Measurements from ENCODE around the gene R3HDM2.
"Not testable (repeated sequence)": the region's sequence is repeated elsewhere in the genome, so short reads cannot be mapped to it uniquely, and the experiment has no call there.

Gene R3HDM2

GRCh38 chr12:57435293-57435692 lies 4.5 kb upstream of the R3HDM2 start:
- Mint-ChIP-seq H3K36me3 (ENCODE audit: low read depth) (peaks cover 2% of the 10 kb centered on the region), H3K27me3 (no peaks in the 10 kb centered on the region), H3K4me3 (no peak overlapping the region), H3K4me1 (ENCODE audit: low read depth) (peaks cover 14% of the 10 kb centered on the region), H3K9me3 (no peaks in the 10 kb centered on the region), H3K27ac (peak overlapping the region; percentile 60)
- intact Hi-C loops (cut with micrococcal nuclease): no loop called here

GRCh38 chr12:57434517-57435223 lies 3.8 kb upstream of the R3HDM2 start, which contains the start of gene INHBC:
Gene INHBC, plus strand, starts transcription at chr12:57434784. Its CDS starts 103 bp downstream, at chr12:57434887.
- H3K9me3 Mint-ChIP-seq: no peaks in the 10 kb centered on the region
- intact Hi-C loops (cut with micrococcal nuclease): no loop called here
- H3K27ac Mint-ChIP-seq: peak within 1 kb of the TSS; percentile 60
- H3K4me3 Mint-ChIP-seq: no peak within 1 kb of the TSS
- peaks cover 7% of the 10 kb centered on the region for H3K36me3 Mint-ChIP-seq (ENCODE audit: low read depth)
- H3K4me1 Mint-ChIP-seq (ENCODE audit: low read depth): peaks cover 19% of the 10 kb centered on the region
- H3K27me3 Mint-ChIP-seq: no peaks in the 10 kb centered on the region

GRCh38 chr12:57433370-57433769 lies 2.5 kb upstream of the R3HDM2 start:
- no peaks in the 10 kb centered on the region for H3K27me3 Mint-ChIP-seq
- intact Hi-C loops (cut with micrococcal nuclease): no loop called here
- H3K36me3 Mint-ChIP-seq (ENCODE audit: low read depth): peaks cover 7% of the 10 kb centered on the region
- peaks cover 28% of the 10 kb centered on the region for H3K4me1 Mint-ChIP-seq (ENCODE audit: low read depth)
- H3K27ac Mint-ChIP-seq: no peak overlapping the region
- H3K4me3 Mint-ChIP-seq: no peak overlapping the region
- no peaks in the 10 kb centered on the region for H3K9me3 Mint-ChIP-seq

- Mint-ChIP-seq H3K27me3 (no peaks in the 10 kb centered on the region), H3K4me1 (ENCODE audit: low read depth) (peaks cover 34% of the 10 kb centered on the region), H3K4me3 (peak overlapping the region; percentile 86), H3K36me3 (ENCODE audit: low read depth) (peaks cover 7% of the 10 kb centered on the region), H3K27ac (peak overlapping the region; percentile 98), H3K9me3 (no peaks in the 10 kb centered on the region)
- intact Hi-C loops (cut with micrococcal nuclease): no loop called here
Measured at GRCh38 chr12:57431654-57432188, 878 bp upstream of the R3HDM2 start.

- Mint-ChIP-seq H3K4me3 (peak overlapping the region; percentile 88), H3K4me1 (ENCODE audit: low read depth) (peaks cover 31% of the 10 kb centered on the region), H3K27ac (peak overlapping the region; percentile 98), H3K27me3 (no peaks in the 10 kb centered on the region), H3K36me3 (ENCODE audit: low read depth) (peaks cover 14% of the 10 kb centered on the region), H3K9me3 (no peaks in the 10 kb centered on the region)
- intact Hi-C loops (cut with micrococcal nuclease): no loop called here
Measured at GRCh38 chr12:57430112-57430930, 522 bp downstream of the R3HDM2 start.

- peaks cover 18% of the 10 kb centered on the region for H3K36me3 Mint-ChIP-seq (ENCODE audit: low read depth)
- H3K9me3 Mint-ChIP-seq: no peaks in the 10 kb centered on the region
- no peaks in the 10 kb centered on the region for H3K27me3 Mint-ChIP-seq
- peaks cover 27% of the 10 kb centered on the region for H3K4me1 Mint-ChIP-seq (ENCODE audit: low read depth)
- intact Hi-C loops (cut with micrococcal nuclease): no loop called here
- H3K4me3 Mint-ChIP-seq: peak overlapping the region; percentile 88
- peak overlapping the region; percentile 98 for H3K27ac Mint-ChIP-seq
Measured at GRCh38 chr12:57429473-57430111, 1.3 kb downstream of the R3HDM2 start.

GRCh38 chr12:57428965-57429364 lies 1.9 kb downstream of the R3HDM2 start:
- H3K4me3 Mint-ChIP-seq: peak overlapping the region; percentile 64
- H3K4me1 Mint-ChIP-seq (ENCODE audit: low read depth): peaks cover 27% of the 10 kb centered on the region
- H3K27me3 Mint-ChIP-seq: no peaks in the 10 kb centered on the region
- H3K36me3 Mint-ChIP-seq (ENCODE audit: low read depth): peaks cover 24% of the 10 kb centered on the region
- peak overlapping the region; percentile 98 for H3K27ac Mint-ChIP-seq
- no peaks in the 10 kb centered on the region for H3K9me3 Mint-ChIP-seq
- intact Hi-C loops (cut with micrococcal nuclease): no loop called here

GRCh38 chr12:57426948-57427347 lies 3.9 kb downstream of the R3HDM2 start:
- H3K9me3 Mint-ChIP-seq; H3K27ac Mint-ChIP-seq; H3K27me3 Mint-ChIP-seq; intact Hi-C loops (cut with micrococcal nuclease); H3K4me3 Mint-ChIP-seq: not testable (repeated sequence)
- Mint-ChIP-seq H3K36me3 (ENCODE audit: low read depth) (peaks cover 44% of the 10 kb centered on the region), H3K4me1 (ENCODE audit: low read depth) (peaks cover 27% of the 10 kb centered on the region)

GRCh38 chr12:57420482-57420881 lies 10.4 kb downstream of the R3HDM2 start:
- peaks cover 77% of the 10 kb centered on the region for H3K36me3 Mint-ChIP-seq (ENCODE audit: low read depth)
- no peaks in the 10 kb centered on the region for H3K27me3 Mint-ChIP-seq
- H3K9me3 Mint-ChIP-seq: no peaks in the 10 kb centered on the region
- H3K4me3 Mint-ChIP-seq: no peak overlapping the region
- intact Hi-C loops (cut with micrococcal nuclease): no loop called here
- no peak overlapping the region for H3K27ac Mint-ChIP-seq
- H3K4me1 Mint-ChIP-seq (ENCODE audit: low read depth): peaks cover 24% of the 10 kb centered on the region

GRCh38 chr12:57419495-57419894 lies 11.3 kb downstream of the R3HDM2 start:
- Mint-ChIP-seq H3K36me3 (ENCODE audit: low read depth) (peaks cover 75% of the 10 kb centered on the region), H3K9me3 (no peaks in the 10 kb centered on the region), H3K4me3 (no peak overlapping the region), H3K27ac (no peak overlapping the region), H3K4me1 (ENCODE audit: low read depth) (peaks cover 24% of the 10 kb centered on the region), H3K27me3 (no peaks in the 10 kb centered on the region)
- intact Hi-C loops (cut with micrococcal nuclease): no loop called here

GRCh38 chr12:57418255-57418654 lies 12.6 kb downstream of the R3HDM2 start:
- no peaks in the 10 kb centered on the region for H3K9me3 Mint-ChIP-seq
- no peak overlapping the region for H3K4me3 Mint-ChIP-seq
- H3K4me1 Mint-ChIP-seq (ENCODE audit: low read depth): peaks cover 24% of the 10 kb centered on the region
- H3K27ac Mint-ChIP-seq: no peak overlapping the region
- intact Hi-C loops (cut with micrococcal nuclease): no loop called here
- peaks cover 75% of the 10 kb centered on the region for H3K36me3 Mint-ChIP-seq (ENCODE audit: low read depth)
- no peaks in the 10 kb centered on the region for H3K27me3 Mint-ChIP-seq

GRCh38 chr12:57416039-57416996 lies 14.5 kb downstream of the R3HDM2 start:
- peaks cover 72% of the 10 kb centered on the region for H3K36me3 Mint-ChIP-seq (ENCODE audit: low read depth)
- H3K27ac Mint-ChIP-seq: no peak overlapping the region
- peaks cover 29% of the 10 kb centered on the region for H3K4me1 Mint-ChIP-seq (ENCODE audit: low read depth)
- no peaks in the 10 kb centered on the region for H3K9me3 Mint-ChIP-seq
- intact Hi-C loops (cut with micrococcal nuclease): no loop called here
- H3K4me3 Mint-ChIP-seq: no peak overlapping the region
- H3K27me3 Mint-ChIP-seq: no peaks in the 10 kb centered on the region

GRCh38 chr12:57415088-57415487 lies 15.8 kb downstream of the R3HDM2 start:
- Mint-ChIP-seq H3K4me1 (ENCODE audit: low read depth) (peaks cover 24% of the 10 kb centered on the region), H3K9me3 (no peaks in the 10 kb centered on the region), H3K27me3 (no peaks in the 10 kb centered on the region), H3K36me3 (ENCODE audit: low read depth) (peaks cover 61% of the 10 kb centered on the region), H3K27ac (no peak overlapping the region), H3K4me3 (no peak overlapping the region)
- intact Hi-C loops (cut with micrococcal nuclease): no loop called here
